Right cardiac atrium (tissue), 5 donors: Measurements from ENCODE around the gene P2RX1. TPM values are rescaled to one million over a fixed set of nuclear protein-coding genes. Genes with fewer than 3 reads are reported as not detected.

Experiments
- ATAC-seq, 2 donors: fragments of 200-7000 bp; cut with Tn5 transposase; one replicate each; pipeline versions ENCODE4 v1.8.0 to v1.9.1; 2020; ENCODE audit warnings: moderate library complexity in 2 of 2, mild to moderate bottlenecking in 1 of 2
- DNase-seq, 3 donors: peaks; one replicate each; pipeline ENCODE4 v3.0.0-alpha.2; 2020
- H3K27ac ChIP-seq: one replicate; pipeline ENCODE4 v1.5.1; 2013; ENCODE audit warnings: mild to moderate bottlenecking, low read length, control low read depth, moderate library complexity
- H3K27me3 ChIP-seq: one replicate; pipeline ENCODE4 v1.6.1; 2013; ENCODE audit not compliant: control insufficient read depth, insufficient read depth
- H3K4me1 ChIP-seq: one replicate; pipeline ENCODE4 v1.6.1; 2013; ENCODE audit warnings: low read length; ENCODE audit not compliant: control insufficient read depth, insufficient read depth
- H3K4me3 ChIP-seq: one replicate; pipeline ENCODE4 v1.5.1; 2013; ENCODE audit warnings: low read length, control low read depth
- H3K9me3 ChIP-seq: one replicate; pipeline ENCODE4 v1.6.1; 2013; ENCODE audit warnings: low read length; ENCODE audit not compliant: control insufficient read depth
- WGBS: extraction: QIAGEN DNeasy Blood & Tissue Kit; methylation state at CpG from one replicate; pipeline ENCODE4 v1.1.7; 2013; 5-methylcytosine and 5-hydroxymethylcytosine counted together
- intact Hi-C, 4 donors: fragments of 100-400 bp; cut with DNase I; formaldehyde crosslinking; loops; one replicate each; pipeline versions ENCODE4 v1.11.0 to v1.14.0; 2022 to 2023
- polyA plus RNA-seq: library from polyadenylated mRNA; stranded (reverse); fragments of 200-250 nt; gene quantifications from one replicate; pipeline ENCODE4 v1.2.3, GENCODE V29; 2013
- total RNA-seq, 4 donors: library from RNA; stranded (reverse); fragmentation: NEBNext Ultra II Directional; extraction: Animal tissue kit (Norgen Biotek cat#: 25700); gene quantifications; one replicate each; pipeline ENCODE4 v1.2.1, GENCODE V29; 2021
- donor health status: healthy with polysubstance abuse.
- donor health status: DM: no; HTN: yes; CAD: no.
- donor health status: DM: no; HTN: no; CAD: no.
- donor health status: DM: no; HTN: yes; CAD: no; lungs with severe emphysema.
- donor health status: DM: yes; HTN: yes; CAD: no.

The P2RX1 gene
- total and polyA plus RNA-seq, 5 donors: 0.74 to 3.8 (median 1.3) TPM

- no peak overlapping the region for H3K27ac ChIP-seq
- DNase-seq (peak in 1 of 3 donors; percentile 41), ATAC-seq (no peak)
- no peaks in the 10 kb centered on the region for H3K4me1 ChIP-seq
- H3K27me3 ChIP-seq: no peaks in the 10 kb centered on the region
- 89% methylated on average over 14 of the region's 14 CpGs for WGBS
- H3K9me3 ChIP-seq: no peaks in the 10 kb centered on the region
- no peak overlapping the region for H3K4me3 ChIP-seq
- intact Hi-C loops: no loop called here
Measured at GRCh38 chr17:3959921-3960601, 43.8 kb upstream of the P2RX1 start.

- ATAC-seq (no peak), DNase-seq (peak in 1 of 3 donors; percentile 48)
- H3K27ac ChIP-seq: no peak overlapping the region
- H3K9me3 ChIP-seq: no peaks in the 10 kb centered on the region
- no peak overlapping the region for H3K4me3 ChIP-seq
- intact Hi-C loops: no loop called here
- 84% methylated on average over 15 of the region's 15 CpGs for WGBS
- no peaks in the 10 kb centered on the region for H3K27me3 ChIP-seq
- H3K4me1 ChIP-seq: no peaks in the 10 kb centered on the region
Measured at GRCh38 chr17:3959295-3959899, 43.1 kb upstream of the P2RX1 start.

- Histone ChIP-seq H3K27me3 (no peaks in the 10 kb centered on the region), H3K4me1 (no peaks in the 10 kb centered on the region), H3K27ac (no peak overlapping the region), H3K4me3 (no peak overlapping the region), H3K9me3 (no peaks in the 10 kb centered on the region)
- DNase-seq: peak in 1 of 3 donors; percentile 35
- intact Hi-C loops: no loop called here
- WGBS: 82% methylated on average over 18 of the region's 18 CpGs
- no peak for ATAC-seq
Measured at GRCh38 chr17:3957735-3958599, 41.7 kb upstream of the P2RX1 start.

GRCh38 chr17:3956983-3957382, 40.7 kb upstream of the P2RX1 start:
- 95% methylated on average over 12 of the region's 12 CpGs for WGBS
- DNase-seq: peak in 1 of 3 donors; percentile 4
- no peaks in the 10 kb centered on the region for H3K27me3 ChIP-seq
- no peak overlapping the region for H3K27ac ChIP-seq
- no peaks in the 10 kb centered on the region for H3K9me3 ChIP-seq
- no peak for ATAC-seq
- intact Hi-C loops: no loop called here
- H3K4me3 ChIP-seq: no peak overlapping the region
- no peaks in the 10 kb centered on the region for H3K4me1 ChIP-seq

GRCh38 chr17:3956327-3956957, 40.2 kb upstream of the P2RX1 start:
- no peak overlapping the region for H3K4me3 ChIP-seq
- ATAC-seq: no peak
- H3K27me3 ChIP-seq: no peaks in the 10 kb centered on the region
- DNase-seq: peak in 1 of 3 donors; percentile 26
- WGBS: 71% methylated on average over 15 of the region's 15 CpGs
- H3K27ac ChIP-seq: no peak overlapping the region
- H3K4me1 ChIP-seq: no peaks in the 10 kb centered on the region
- no peaks in the 10 kb centered on the region for H3K9me3 ChIP-seq
- intact Hi-C loops: no loop called here

- DNase-seq: no peak
- Histone ChIP-seq H3K27me3 (no peaks in the 10 kb centered on the region), H3K27ac (no peak overlapping the region), H3K9me3 (no peaks in the 10 kb centered on the region), H3K4me1 (no peaks in the 10 kb centered on the region), H3K4me3 (no peak overlapping the region)
- WGBS: 82% methylated on average over 10 of the region's 10 CpGs
- intact Hi-C loops: no loop called here
- no peak for ATAC-seq
Measured at GRCh38 chr17:3955673-3955988, 39.4 kb upstream of the P2RX1 start.

GRCh38 chr17:3954976-3955672, 38.9 kb upstream of the P2RX1 start:
- 62% methylated on average over 18 of the region's 18 CpGs for WGBS
- intact Hi-C loops: no loop called here
- H3K4me1 ChIP-seq: no peaks in the 10 kb centered on the region
- ATAC-seq (peak in 1 of 2 donors; percentile 30), DNase-seq (peak in 1 of 3 donors; percentile 63)
- H3K9me3 ChIP-seq: no peaks in the 10 kb centered on the region
- H3K27me3 ChIP-seq: no peaks in the 10 kb centered on the region
- no peak overlapping the region for H3K4me3 ChIP-seq
- no peak overlapping the region for H3K27ac ChIP-seq

- DNase-seq (peak in 1 of 3 donors; percentile 43), ATAC-seq (no peak)
- Histone ChIP-seq H3K27me3 (no peaks in the 10 kb centered on the region), H3K27ac (no peak overlapping the region), H3K9me3 (no peaks in the 10 kb centered on the region), H3K4me1 (no peaks in the 10 kb centered on the region), H3K4me3 (no peak overlapping the region)
- intact Hi-C loops: no loop called here
- 95% methylated on average over 10 of the region's 10 CpGs for WGBS
Measured at GRCh38 chr17:3954086-3954485, 37.8 kb upstream of the P2RX1 start.

GRCh38 chr17:3953542-3953941, 37.3 kb upstream of the P2RX1 start:
- Histone ChIP-seq H3K9me3 (no peaks in the 10 kb centered on the region), H3K27me3 (no peaks in the 10 kb centered on the region), H3K4me1 (no peaks in the 10 kb centered on the region), H3K27ac (no peak overlapping the region), H3K4me3 (no peak overlapping the region)
- 95% methylated on average over 14 of the region's 14 CpGs for WGBS
- intact Hi-C loops: no loop called here
- no peak for ATAC-seq
- DNase-seq: peak in 2 of 3 donors; percentile 27 to 45

- Histone ChIP-seq H3K27ac (no peak overlapping the region), H3K4me1 (no peaks in the 10 kb centered on the region), H3K27me3 (no peaks in the 10 kb centered on the region), H3K9me3 (no peaks in the 10 kb centered on the region), H3K4me3 (no peak overlapping the region)
- intact Hi-C loops: no loop called here
- DNase-seq: peak in 1 of 3 donors; percentile 10
- ATAC-seq: no peak
- 97% methylated on average over 14 of the region's 14 CpGs for WGBS
Measured at GRCh38 chr17:3952186-3952585, 35.9 kb upstream of the P2RX1 start.
